Spinal cord (tissue), 10 donors: ENCODE results near the gene NPAS2. TPM values are rescaled to one million over a fixed set of nuclear protein-coding genes. Genes with fewer than 3 reads are reported as not detected.
A peak's percentile ranks its signal among the peaks of the same experiment; 100 is the strongest.

Experiments
- DNase-seq, 6 donors: peaks; one replicate each; pipeline versions ENCODE4 v3.0.0 to v3.0.0-alpha.2; 2013 to 2015; ENCODE audit warnings: low spot score in 6 of 6, low read depth in 4 of 6
- H3K27ac ChIP-seq: one replicate; pipeline ENCODE4 v1.5.1; 2013; ENCODE audit warnings: low read depth, low read length, control low read depth
- H3K27me3 ChIP-seq: one replicate; pipeline ENCODE4 v1.6.1; 2013; ENCODE audit warnings: low read length; ENCODE audit not compliant: control insufficient read depth, insufficient read depth
- H3K36me3 ChIP-seq: one replicate; pipeline ENCODE4 v1.6.1; 2013; ENCODE audit warnings: low read length; ENCODE audit not compliant: control insufficient read depth, insufficient read depth
- H3K4me1 ChIP-seq: one replicate; pipeline ENCODE4 v1.6.1; 2013; ENCODE audit warnings: low read length; ENCODE audit not compliant: control insufficient read depth, insufficient read depth
- H3K4me3 ChIP-seq: one replicate; pipeline ENCODE4 v1.5.1; 2013; ENCODE audit warnings: low read depth, low read length, control low read depth
- H3K9me3 ChIP-seq: one replicate; pipeline ENCODE4 v1.6.1; 2013; ENCODE audit warnings: low read length; ENCODE audit not compliant: control insufficient read depth, insufficient read depth
- WGBS: methylation state at CpG from one replicate; pipeline ENCODE4 v1.1.5; 2013; ENCODE audit warnings: missing lambda C conversion rate; ENCODE audit not compliant: insufficient coverage; 5-methylcytosine and 5-hydroxymethylcytosine counted together
- polyA plus RNA-seq, 2 donors: library from polyadenylated mRNA; unstranded; fragments of 120-200 nt; gene quantifications; one replicate each; pipeline ENCODE4 v1.2.1, GENCODE V29; 2013; ENCODE audit not compliant: insufficient read length in 2 of 2
- total RNA-seq, 2 donors: library from RNA; depleted of rRNA in 1 of 2; stranded (reverse); fragments of 120-200 nt in 1 of 2; fragments of >200 nt in 1 of 2; gene quantifications; one replicate each; pipeline versions ENCODE4 v1.2.3 to v1.2.4, GENCODE V29; 2013 to 2014
- donor health status: healthy.

NPAS2 gene
- total and polyA plus RNA-seq, 4 donors: 6.4 to 24.6 (median 14.6) TPM

DNA sequence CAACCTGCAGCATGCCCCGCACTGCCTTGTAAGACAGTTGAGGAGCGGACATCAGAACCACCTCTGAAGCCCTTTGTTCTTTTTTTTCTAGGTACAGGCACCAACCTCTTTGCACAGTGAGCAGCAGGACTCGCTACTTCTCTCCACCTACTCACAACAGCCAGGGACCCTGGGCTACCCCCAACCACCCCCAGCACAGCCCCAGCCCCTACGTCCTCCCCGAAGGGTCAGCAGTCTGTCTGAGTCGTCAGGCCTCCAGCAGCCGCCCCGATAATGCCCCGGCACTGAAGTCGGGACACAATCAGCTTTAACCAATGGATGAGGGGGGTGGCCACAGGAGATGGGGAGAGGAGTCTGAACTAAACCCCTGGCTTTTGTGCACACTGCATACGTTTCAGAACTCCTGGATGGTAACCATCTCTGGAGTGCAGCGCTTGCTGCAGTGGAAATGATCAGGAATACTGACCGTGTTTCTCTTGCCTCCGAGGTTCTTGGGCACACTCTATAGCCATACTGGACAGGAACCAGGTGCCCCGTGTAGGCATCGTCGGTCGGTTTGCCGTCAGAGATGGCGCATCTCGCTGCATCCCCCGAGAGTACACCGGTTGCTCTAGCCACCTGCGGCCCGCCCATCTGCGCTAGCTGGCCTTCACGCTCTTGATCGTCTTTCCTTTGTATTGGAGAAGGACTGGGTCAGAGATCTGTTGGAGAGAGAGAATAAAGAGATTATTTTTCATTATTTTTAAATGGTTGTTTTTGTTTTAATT lies 175.6 kb downstream of the NPAS2 start:
- no peak for DNase-seq
- peaks cover 38% of the 10 kb centered on the region for H3K36me3 ChIP-seq
- no peaks in the 10 kb centered on the region for H3K9me3 ChIP-seq
- H3K4me3 ChIP-seq: no peak overlapping the region
- 88% methylated on average over 20 of the region's 28 CpGs for WGBS
- no peaks in the 10 kb centered on the region for H3K27me3 ChIP-seq
- no peaks in the 10 kb centered on the region for H3K4me1 ChIP-seq
- no peak overlapping the region for H3K27ac ChIP-seq

DNA sequence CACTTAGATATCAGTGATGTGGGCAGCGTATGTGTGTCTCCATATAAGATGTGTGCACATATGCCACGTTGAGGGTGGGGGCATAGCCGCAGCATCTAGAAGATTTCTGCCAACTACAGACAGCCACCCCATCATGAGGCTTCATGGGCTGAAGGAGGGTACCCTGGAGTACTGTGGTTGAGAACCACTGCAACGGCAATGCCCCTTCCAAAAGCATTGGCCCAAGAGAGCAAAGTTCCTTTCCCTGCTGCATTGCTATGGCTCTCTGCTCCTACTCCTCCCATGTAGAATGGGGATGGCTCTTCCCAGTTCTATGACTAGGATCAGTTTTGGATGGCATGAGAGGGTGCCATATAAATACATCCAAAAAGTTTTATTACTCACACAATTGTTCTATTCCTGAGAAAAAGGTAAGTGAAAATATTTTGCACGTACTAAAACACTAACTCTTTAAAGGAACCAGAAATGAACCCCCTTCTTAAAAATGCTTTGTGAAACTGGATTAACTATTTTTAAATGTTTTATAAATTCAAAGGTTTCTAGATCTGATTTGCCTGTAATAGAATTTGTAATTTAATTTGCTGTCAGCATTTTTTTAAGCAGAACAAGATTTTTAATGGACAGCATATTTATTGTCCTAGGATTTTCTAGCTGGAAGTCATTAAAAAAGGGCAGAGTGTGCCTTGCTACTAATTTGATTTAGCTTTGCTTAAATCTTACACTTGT lies 177.7 kb downstream of the NPAS2 start:
- H3K4me3 ChIP-seq: no peak overlapping the region
- H3K27ac ChIP-seq: no peak overlapping the region
- DNase-seq: no peak
- no peaks in the 10 kb centered on the region for H3K27me3 ChIP-seq
- H3K4me1 ChIP-seq: peaks cover 5% of the 10 kb centered on the region
- WGBS: 100% methylated on average over 1 of the region's 5 CpGs
- no peaks in the 10 kb centered on the region for H3K9me3 ChIP-seq
- peaks cover 25% of the 10 kb centered on the region for H3K36me3 ChIP-seq

DNA sequence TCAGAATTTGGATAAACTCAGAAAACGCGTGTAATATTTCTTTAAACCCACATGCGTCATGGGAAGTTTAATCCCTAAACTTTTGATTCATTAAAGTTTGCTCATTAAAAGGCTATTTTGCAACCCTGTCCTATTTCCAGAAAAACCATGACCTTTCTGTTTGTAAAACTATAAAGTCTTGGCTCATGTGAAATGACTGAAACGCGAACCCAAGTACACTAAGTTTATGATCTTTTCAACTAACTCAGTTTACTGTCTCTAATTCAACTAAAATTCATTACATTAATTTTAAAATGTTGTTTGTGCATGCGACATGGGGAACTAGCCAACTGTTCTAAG lies 178.3 kb downstream of the NPAS2 start:
- H3K27ac ChIP-seq: no peak overlapping the region
- no peaks in the 10 kb centered on the region for H3K27me3 ChIP-seq
- no peaks in the 10 kb centered on the region for H3K9me3 ChIP-seq
- H3K4me1 ChIP-seq: peaks cover 8% of the 10 kb centered on the region
- H3K36me3 ChIP-seq: peaks cover 25% of the 10 kb centered on the region
- no CpG with 5 or more reads among the region's 6 CpGs for WGBS
- no peak for DNase-seq
- H3K4me3 ChIP-seq: no peak overlapping the region

DNA sequence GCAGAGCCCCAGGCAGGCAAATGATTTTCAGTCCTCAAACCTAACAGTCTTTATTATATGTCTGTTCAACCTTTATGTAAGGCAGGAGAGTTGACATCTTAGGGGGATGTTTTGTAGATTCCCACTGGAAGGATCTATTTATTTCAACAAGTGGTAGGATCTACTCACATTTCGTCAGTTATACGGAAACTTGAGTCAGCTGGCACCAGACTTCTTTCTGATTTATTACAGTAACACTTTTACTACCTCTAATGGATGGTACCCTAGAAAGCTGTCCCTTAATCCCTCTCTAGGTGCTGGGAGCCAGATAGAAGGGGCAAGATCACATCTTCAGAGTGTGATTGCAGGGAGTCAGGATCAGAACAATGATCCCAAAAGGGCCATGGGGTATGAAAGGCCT lies 180.1 kb downstream of the NPAS2 start:
- no peaks in the 10 kb centered on the region for H3K9me3 ChIP-seq
- no CpG with 5 or more reads among the region's 2 CpGs for WGBS

DNA sequence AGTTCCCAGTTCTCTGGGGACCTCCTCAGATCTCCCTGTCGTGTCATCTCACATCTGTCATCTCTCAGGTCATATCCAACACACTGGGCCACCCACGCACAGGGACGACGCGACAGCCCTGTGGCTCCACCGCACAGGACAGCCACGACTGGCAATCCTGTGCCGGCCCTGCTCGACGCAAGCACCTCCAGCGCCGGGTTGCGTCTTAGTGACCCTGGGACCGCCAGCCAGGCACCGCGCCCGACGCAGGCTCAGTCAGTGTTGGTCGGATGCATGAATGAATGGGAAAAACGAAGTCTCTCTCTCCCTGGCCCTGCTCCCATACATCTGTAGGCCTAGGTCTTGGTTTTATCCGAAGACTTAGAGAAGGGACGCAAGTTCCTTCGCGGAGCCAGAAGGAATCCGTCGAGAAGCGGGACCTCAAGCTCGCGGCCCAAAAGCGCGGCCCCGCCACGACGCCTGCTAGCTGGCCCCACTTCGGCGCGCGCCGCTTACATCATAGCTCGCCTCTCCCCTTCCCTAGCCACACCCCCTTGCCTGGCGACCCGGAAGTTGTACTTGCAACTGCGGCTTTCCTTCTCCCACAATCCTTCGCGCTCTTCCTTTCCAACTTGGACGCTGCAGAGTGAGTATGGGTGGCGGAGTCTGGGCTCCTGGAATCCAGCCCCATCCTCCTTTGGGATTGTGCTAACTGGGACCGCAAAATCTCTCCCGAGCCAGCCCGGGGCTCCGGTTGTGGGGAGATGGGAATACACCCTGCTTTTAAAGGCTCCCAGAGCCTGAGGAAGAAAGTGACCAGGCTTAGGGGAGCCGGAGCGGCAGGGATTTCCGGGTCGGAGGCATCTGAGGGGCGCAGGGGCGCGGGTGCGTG lies 182.0 kb downstream of the NPAS2 start, which contains the start of gene RPL31:
Gene RPL31 (plus strand): TSS at position 599 of the 871 bp plus-strand sequence. CDS start 413 bp downstream, outside the sequence.
- Histone ChIP-seq H3K27me3 (no peaks in the 10 kb centered on the region), H3K9me3 (no peaks in the 10 kb centered on the region), H3K27ac (peak within 1 kb of the TSS; percentile 91), H3K4me1 (peaks cover 11% of the 10 kb centered on the region), H3K4me3 (peak within 1 kb of the TSS; percentile 99), H3K36me3 (peaks cover 20% of the 10 kb centered on the region)
- peak; percentile 94 to 99 (median 95) for DNase-seq
- 3% methylated on average over 56 of the region's 59 CpGs for WGBS

More for the DNA sequence above, 180.1 kb downstream of the NPAS2 start:
- no peaks in the 10 kb centered on the region for H3K27me3 ChIP-seq
- H3K27ac ChIP-seq: no peak overlapping the region
- peaks cover 22% of the 10 kb centered on the region for H3K36me3 ChIP-seq
- H3K4me1 ChIP-seq: peaks cover 11% of the 10 kb centered on the region
- no peak for DNase-seq
- no peak overlapping the region for H3K4me3 ChIP-seq

DNA sequence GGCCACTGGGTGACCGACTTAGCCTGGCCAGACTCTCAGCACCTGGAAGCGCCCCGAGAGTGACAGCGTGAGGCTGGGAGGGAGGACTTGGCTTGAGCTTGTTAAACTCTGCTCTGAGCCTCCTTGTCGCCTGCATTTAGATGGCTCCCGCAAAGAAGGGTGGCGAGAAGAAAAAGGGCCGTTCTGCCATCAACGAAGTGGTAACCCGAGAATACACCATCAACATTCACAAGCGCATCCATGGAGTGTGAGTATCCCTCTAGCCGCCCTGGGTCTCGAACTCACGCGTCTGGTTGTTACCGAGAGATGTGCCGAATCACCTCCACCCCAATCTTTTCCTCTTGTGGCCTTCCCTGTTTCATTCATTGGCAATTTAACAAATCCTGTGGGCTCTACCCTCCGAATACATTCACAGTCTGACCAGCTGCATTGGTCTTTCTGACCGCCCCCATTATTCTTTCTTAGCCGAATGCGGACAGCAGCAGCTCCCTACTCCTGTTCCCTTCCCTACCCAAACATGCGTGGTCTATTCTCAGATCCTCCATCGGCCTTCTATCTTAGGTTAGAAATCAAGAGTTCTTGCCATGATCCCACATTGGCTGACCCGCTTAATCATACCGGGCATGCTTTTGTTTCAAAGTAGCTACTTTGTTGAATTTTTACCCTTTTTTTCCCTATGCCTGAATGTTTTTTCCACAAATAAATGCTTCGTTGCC lies 182.8 kb downstream of the NPAS2 start:
- no peaks in the 10 kb centered on the region for H3K27me3 ChIP-seq
- peaks cover 11% of the 10 kb centered on the region for H3K4me1 ChIP-seq
- H3K9me3 ChIP-seq: no peaks in the 10 kb centered on the region
- peaks cover 21% of the 10 kb centered on the region for H3K36me3 ChIP-seq
- WGBS: 1% methylated on average over 22 of the region's 26 CpGs
- peak overlapping the region; percentile 91 for H3K27ac ChIP-seq
- peak overlapping the region; percentile 99 for H3K4me3 ChIP-seq
- DNase-seq: no peak

DNA sequence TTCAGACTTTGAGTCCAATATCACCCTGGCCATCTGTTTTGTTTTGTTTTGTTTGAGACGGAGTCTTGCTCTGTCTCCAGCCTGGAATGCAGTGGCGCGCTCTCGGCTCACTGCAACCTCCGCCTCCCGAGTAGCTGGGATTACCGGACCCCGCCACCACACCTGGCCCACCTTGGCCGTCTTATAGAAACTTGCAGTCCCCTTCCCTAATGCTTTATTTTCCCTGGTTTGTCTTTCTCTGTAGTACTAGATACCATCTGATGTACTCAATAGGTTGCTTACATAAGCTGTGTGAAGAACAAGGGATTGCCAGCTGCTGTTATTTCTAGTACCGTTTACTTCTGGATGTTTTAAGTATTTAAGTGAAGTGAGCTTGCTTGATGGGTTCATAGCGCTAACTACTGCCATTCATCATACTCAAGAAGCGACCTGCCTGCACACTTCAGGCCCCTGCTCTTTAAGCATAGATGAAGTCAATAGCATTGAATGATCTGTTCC lies 183.4 kb downstream of the NPAS2 start:
- Histone ChIP-seq H3K27me3 (no peaks in the 10 kb centered on the region), H3K36me3 (peaks cover 24% of the 10 kb centered on the region), H3K4me1 (peaks cover 11% of the 10 kb centered on the region), H3K9me3 (no peaks in the 10 kb centered on the region), H3K27ac (no peak overlapping the region), H3K4me3 (peak overlapping the region; percentile 99)
- WGBS: 25% methylated on average over 9 of the region's 12 CpGs
- DNase-seq: no peak

DNA sequence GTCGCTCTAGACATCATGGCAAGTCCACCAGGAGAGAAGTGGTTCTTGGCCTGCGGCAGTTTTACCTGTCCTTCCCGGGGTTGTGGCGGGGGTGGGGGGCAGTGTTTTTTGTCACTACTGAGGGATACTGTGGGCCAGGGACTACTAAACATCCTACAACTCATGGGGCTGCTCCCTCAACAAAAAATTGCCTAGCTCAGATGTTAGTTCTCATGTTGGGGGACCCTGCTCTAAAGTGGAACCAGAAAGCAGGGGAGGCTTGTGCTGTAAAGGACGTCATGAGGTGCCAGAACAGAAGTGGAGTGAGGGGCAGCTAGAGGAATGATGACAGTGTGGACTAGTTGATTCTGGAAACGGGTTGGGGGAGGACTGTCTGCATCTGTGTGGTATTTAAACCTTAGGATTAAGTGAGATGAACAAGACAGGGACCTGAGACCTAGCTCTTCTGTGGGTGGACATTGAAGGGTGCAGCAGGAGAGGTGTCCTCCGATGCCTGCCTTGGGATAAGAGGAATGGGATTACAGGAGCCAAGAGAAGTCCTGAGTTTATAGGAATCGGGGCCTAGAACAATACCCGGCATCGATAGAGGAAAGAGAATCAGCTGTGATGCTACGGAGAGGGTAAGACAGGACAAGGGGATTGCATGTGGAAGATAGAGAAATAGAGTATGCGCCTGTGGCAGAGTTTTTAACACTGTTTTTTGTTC lies 184.8 kb downstream of the NPAS2 start:
- Histone ChIP-seq H3K4me1 (peaks cover 11% of the 10 kb centered on the region), H3K4me3 (no peak overlapping the region), H3K27me3 (no peaks in the 10 kb centered on the region), H3K27ac (no peak overlapping the region), H3K36me3 (peaks cover 24% of the 10 kb centered on the region), H3K9me3 (no peaks in the 10 kb centered on the region)
- DNase-seq: no peak
- 93% methylated on average over 11 of the region's 12 CpGs for WGBS
